Non-pigmented ciliary epithelial cell (primary cell): Measurements from ENCODE around the gene FAM234B.

Source experiments
- DNase-seq: peaks from one replicate; pipeline ENCODE4 v3.0.0-alpha.2; 2010; ENCODE audit warnings: low read depth

The FAM234B gene

DNA sequence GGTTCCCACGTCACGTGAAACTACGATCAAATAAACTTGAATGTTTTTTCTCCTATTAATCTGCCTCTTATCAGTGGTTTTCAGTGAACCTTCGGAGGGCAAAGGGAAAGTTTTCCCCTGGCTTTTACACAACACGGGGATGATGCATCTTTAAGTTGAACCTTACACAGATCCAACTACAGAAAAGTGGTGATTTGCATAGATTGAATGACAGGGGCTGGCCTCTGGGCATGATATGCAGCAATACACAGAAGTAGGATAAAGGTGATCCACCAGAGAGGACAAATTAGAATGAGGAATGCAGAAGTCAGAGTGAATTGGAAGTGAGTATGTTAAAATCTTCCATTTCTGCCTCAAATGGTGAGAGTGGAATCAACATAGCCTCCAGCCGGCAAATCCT is 47.7 kb downstream of the FAM234B start:
- no peak for DNase-seq

DNA sequence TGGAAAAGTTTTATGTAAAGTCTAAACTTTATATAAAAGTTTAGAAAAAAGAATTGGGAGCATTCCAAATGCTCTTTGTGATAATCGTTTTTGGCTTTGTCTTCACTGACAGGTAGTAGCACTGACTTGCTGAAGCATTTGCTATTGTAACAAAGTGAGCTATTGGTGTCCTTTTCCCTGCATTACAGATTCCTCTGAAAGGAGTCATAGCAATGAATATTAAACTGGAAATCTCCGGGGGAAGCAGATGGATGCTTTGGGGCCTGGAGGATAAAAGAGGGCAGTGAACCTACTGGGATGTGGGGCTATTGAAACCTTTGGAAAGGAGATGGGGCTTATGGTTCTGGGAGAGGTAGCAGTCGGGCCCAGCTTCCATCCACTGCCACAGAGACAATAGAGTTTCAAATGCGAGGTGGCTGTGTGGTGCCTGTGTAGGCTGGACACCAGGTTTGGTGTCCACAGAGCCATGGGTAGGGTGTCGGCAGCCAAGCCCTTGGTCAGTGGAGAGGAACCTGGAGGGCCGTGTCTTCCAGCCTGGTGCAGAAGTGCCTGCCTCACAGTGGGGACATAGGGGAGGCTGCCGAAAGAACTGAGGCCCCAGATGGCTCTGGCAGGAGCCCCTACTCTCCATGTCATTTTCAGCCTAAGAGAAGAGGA is 49.1 kb downstream of the FAM234B start:
- no peak for DNase-seq

DNA sequence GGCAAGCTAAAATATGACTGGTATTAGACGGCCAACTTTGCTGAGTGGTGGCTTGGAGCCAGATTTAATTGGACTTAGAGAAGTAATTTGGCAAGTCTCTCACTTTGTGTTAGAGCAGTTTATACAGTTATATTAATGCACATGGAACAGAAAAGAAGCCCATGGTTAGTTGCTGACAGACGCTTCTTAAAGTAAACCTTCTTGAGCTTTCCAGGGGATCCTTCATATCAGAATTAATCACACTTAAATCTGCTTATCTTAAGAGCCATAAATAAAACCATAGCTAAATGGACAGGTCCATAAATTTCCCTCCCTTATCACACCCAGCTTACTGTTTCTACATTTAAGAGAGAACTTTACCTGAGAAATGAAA is 49.7 kb downstream of the FAM234B start:
- no peak for DNase-seq

DNA sequence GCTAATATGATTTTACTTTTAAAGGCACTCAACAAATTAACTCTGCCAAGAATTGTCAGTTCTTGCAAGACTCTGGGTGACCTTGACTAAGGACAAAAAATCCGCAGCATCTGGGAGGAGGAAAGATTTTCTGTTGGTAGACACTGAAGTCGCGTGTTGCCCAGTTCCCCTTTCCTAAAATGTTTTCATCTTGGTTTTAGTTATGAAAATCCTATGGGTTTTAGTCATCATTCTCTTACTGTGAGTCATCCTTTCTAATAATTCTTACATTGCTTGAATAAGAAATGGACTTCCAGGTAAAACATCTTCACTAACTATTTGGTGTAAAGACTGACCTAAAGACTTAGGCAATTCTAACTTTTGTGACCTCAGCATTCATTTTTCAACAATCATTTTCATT is 50.2 kb downstream of the FAM234B start:
- no peak for DNase-seq

DNA sequence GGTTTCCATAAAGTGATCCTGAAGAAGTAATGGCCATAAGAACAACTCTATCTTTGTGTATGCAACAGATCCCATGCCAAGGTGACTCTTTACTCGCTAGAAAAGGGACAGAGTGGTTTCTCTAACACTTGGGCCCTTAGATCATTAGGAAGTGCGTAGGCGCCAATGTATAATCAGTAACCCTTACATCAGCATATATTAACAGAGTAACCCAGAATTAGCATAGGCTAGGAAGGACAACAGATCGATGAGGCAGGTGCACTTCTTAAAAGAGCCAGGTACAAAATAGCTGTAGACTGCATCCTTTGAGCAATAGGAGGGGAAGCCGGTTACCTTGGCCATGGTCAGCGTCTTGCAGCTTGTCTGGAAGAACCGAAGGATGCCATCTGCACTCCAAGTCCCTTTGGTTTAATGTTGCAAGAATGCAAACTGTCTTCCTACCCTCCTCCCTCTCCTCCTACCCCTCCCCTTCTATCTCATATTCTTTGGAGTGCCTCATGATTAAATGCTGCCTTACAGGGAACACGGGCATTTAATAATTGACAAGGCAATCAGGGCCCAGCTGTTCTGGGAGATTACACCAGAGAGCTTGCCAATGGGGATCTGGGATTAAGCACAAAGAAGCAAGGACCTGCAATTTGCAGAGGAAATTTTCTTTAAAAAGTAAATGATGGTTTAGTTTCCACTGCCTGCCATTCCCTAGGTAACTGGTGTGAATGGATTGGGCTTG is 51.2 kb downstream of the FAM234B start:
- no peak for DNase-seq

DNA sequence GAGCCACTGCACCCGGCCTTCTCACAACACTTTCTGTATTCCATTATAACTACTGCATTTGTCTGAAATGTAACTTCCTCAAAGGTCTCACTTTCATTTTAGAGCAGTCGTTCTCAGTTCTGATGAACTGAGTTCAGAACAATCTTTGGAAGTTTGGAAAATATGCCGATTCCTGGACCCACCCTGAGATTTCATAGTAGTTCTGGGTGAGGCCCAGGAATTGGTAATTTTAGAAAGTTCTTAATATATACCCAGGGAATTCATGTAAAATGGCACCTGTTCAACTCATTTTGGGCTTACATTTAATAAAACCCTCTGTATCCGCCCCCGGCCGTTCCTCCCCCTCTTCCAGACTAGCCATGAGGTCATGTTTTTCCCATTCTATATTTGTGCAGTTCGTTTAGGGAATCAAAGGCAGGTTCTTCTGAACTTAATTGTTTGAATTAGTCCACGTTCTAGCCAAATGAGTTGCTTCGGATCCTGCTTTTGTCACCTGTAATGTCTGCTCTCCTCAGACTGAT is 53.4 kb downstream of the FAM234B start:
- no peak for DNase-seq

DNA sequence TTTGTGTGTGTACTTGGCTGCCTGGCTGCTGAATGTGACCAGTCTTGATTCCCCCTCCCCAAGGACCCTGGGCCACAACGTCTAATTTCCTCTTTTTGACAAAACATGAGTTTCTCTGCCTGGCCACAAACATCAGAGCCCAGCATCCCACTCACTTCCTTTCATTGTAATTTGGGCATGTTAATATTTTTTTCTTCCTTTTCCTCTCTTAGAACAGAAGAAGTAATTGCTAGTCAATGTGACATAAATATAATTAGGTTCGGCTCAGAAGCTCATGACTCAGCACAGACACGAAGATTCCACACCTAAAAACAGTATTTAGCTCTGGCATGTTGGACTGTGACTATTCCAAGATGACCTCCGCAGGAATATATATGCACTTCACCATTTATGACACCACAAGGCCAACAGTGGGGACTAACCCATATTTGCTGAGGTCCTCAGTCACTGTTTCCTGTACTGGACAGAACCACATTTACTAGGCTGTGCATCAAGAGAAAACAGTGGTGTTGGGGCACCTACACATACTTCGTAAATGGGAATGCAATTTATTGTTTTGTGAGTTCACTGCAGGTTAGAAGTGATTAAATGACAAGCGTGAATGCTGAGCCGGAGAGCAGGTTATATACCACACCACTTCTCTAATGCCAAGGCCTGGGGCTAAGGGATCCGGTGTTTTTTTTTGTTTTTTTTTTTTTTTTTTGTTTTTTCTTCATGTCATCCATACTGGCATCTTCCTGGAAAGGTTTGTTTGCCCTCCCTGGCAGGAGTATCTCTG is 55.1 kb downstream of the FAM234B start:
- no peak for DNase-seq

DNA sequence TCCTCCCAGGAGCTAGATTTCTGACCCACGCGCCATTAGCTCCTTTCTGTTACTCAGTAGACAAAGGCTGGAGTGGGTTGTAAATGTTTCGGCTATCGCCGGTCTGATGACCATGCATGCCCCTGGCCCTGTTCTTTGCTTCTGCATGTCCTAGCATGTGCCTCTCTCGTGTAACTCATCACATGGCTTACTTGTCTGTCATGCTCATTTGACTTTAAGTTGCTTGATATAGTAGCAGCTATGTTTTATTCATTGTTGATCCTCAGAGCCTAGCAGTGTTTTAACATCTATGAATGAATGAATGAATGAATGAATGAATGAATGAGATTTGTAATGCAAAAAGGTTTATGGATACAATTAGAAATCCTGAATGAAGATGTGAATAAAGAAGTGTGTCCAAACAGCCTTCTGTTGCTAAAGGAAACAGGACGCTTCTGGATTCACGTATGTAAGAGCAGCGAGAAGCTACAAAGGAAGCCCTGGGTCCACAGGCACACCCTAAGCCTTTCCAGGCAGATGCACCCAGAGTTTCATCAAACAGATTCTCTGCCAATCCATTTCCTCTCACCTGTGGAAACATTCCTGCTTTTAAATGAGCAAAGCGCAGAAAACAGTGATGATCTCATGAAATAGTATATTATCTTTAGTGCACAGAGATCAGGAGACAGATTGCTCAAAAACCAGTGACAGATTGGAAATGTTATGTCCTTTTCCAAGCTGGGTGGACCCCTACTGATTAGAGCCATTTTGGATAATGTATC is 55.8 kb downstream of the FAM234B start:
- DNase-seq: no peak

DNA sequence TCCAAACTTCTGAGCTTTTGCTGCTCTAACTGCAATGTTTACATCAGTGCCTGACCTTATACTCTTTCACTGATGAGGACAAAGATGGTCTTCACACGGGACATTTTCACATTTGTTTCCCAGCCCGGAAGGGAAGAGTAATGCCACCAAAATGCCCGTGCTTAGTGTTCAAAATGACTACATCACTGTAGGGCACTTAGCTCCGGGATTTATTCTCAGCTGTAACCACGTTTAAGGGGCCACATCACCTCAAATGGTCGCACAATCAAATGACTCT is 56.4 kb downstream of the FAM234B start:
- DNase-seq: no peak

DNA sequence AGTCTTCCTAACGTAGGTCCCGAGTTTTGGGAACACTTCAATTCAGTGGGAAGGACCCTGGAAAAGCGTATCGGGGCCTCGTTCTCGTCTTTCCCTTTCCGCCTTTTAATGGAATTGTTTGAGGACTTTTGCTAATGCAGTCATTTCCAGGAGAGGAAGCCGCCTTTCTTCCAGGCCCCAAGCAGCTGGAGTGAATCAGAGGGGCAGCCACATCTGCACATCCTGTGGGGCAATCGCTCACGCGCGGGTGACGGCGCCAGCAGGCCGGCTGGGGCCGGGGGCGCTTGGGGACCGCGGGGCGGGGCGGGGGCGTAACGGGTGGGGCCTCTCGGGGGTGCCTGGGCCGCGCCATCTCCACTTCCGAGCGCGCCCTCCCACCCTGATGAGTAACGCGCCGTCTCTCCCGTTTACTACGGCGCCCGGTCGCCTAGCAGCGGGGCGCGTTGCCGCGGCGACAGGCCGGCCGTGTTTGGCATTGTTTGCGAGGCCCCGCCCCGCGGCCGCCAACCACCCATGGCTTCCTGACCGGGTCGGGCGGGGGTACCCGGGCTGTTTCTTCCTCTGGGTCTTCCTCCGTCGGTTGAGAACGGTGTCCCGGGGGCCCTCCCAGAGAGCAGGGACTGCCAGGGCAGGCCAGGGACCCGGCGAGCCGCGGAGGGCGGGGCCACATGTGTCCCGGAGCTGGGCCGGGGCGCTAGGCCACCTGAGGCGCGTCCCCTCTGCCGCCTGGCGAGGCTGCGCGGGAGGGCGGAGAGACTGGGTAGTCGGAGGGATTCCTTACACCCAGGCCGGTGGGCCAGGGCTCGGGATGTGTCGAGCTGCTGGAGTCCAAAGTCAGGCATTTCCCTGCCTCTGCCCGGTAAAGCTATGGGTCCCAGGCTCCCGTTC is 56.9 kb downstream of the FAM234B start:
- DNase-seq: no peak

DNA sequence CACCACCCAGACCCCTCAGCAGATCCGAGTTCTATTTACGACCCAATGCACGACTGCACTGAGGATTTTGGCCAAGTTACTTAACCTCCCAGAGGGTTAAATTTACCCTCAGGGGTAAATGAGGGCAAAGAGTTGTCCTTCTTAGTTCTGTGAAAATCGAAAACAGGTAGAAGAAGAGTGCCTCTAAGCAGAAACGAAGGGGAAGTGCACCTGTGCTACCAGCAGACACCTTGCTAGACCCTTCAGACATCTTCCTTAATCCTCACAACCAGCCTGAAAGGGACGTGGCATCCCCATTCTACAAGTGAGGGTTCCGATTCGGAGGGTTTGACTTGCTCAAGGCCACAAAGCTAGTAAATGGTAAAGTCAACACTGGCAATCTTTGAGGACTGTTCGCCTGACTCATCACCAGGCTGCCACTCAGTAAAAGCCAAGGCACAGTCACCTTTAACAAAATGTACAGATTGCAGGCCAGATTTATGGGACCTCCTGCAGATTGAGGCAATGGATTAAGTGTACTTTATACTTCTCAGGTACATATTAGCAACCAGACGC is 57.7 kb downstream of the FAM234B start:
- DNase-seq: no peak

DNA sequence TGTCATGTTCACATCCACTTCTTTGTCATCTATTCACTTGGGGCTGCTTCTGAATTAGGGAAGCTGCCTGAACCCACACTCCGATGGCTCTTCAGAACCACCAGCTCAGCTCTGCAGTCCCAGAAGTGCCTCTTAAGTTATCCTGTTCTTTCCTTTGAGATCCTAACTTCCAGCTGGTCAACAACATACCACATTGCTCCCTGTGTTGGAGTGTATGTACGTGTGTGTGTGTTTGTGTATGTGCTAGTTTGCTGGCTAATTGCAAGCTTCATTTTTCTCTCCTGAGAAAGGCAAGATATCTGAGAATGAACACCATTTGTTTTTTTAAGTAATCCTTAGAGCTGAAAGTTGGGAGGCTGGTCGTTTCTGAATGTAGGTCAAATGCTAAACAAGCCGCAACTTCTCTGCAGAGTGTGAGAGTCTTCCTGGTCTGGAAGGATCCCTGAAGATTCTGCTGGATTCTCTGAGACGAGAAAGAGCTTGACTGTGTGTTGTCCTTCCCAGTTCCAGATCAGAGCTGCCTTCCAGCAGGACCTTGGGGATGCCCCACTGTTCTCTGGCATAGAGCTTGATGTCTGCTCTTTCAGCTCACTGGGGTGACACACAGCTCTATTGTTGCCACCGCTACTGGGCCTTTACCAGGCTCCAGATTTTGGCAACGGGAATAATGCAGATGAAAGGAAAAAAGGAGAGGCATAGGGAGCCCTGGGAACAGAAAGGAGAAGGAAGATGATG is 58.4 kb downstream of the FAM234B start:
- no peak for DNase-seq

DNA sequence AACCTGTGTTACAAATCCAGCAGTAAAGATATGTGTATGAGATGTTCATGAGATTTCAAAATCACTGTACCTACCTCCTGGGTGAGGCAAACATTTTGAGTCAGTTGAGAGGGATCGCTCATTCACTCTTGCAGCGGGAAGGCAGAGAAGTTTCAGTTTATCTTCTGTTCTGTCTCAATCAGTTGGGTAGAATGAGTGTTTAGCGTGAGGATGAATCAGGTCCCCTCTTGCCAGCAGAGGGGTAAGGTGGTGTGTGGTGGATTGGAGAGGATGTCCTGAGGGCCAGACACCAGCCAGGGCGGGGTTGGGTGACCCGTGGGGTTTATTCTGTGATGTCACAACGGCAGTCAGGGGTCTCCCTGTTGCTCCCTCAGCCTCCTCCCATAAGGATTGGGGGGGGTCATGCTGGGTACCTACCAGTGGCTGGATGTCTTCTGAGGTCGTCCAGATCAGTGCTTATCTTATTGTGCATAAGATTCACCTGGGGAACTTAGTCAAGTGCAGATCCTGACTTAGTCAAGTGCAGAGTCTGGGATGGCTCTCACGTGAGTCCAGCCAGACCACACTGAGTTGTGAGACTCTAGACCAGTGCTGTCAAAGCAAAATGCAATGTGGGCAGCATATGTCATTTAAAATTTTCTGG is 59.3 kb downstream of the FAM234B start, which contains the start of gene GSG1:
Gene GSG1 (minus strand): TSS at position 277 of the 643 bp plus-strand sequence. CDS start 155 bp downstream, at position 122.
- no peak for DNase-seq

DNA sequence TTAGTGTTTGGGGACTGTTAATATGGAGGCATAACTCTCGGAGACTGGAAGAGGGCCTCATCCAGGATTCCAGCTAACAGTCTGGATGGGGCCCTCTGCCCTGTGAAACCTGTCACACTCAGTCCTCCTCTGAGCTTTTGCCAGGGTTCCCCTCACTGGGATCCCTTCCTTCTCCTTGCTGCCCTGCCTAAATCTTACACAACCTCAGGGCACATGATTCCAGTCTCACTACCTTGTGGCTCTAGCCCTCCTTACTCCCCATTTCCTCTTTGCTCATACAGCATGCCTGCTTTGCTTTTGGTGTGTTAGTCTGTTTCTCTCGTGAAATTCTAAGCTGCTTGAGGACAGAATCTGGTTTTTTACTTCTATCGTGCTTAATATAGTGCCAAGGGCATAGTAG is 60.2 kb downstream of the FAM234B start:
- DNase-seq: no peak

DNA sequence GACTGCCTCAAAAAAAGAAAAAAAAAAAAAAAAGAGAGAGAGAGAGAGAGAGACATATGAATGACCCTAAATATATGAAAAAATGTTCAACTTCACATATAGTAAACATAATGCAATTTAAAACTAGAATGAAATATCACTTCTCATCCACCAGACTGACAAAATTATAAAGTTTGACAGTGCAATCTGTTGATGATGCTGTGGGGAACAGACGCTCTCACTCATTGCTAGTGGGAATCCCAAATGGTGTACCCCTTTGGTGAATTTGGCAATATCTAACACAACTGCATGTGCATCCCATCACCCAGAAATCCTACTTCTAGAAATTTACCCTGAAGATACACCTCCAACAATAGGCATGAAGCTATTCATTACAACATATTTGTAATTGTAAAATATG is 61.6 kb downstream of the FAM234B start:
- DNase-seq: no peak

DNA sequence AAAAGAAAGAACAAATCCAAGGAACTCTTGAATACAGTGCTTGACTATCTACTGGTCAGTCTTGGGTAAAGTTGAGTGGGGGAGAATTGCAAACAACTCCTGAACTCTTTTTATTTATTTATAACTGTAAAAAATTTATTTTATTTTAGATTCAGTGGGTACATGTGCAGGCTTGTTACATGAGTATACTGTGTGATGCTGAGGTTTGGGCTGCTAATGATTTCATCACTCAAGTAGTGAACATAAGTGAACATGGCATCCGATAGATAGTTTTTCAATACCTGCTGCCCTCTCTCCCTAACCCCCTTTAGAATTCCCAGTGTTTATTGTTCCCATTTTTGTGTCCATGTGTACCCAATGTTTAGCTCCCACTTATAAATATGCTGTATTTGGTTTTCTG is 62.5 kb downstream of the FAM234B start:
- no peak for DNase-seq

DNA sequence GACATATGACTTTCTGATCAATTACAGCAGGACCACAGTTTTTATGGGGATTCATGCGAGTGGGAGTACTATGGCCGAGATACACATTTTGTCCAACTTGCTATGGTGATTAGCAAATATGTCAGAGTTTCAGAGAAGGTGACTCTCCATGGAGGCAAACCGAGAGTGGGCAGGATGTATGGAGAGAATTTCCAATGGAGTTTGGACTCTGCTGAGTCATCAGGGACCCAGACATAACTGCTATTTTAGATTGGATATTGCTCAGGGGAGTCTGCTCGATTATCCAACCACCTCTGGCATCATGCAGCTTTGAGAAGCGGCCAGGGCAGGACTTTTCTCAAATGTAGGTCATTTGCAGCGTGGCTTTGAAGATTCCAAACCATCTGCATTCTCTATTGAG is 68.8 kb downstream of the FAM234B start:
- DNase-seq: no peak

DNA sequence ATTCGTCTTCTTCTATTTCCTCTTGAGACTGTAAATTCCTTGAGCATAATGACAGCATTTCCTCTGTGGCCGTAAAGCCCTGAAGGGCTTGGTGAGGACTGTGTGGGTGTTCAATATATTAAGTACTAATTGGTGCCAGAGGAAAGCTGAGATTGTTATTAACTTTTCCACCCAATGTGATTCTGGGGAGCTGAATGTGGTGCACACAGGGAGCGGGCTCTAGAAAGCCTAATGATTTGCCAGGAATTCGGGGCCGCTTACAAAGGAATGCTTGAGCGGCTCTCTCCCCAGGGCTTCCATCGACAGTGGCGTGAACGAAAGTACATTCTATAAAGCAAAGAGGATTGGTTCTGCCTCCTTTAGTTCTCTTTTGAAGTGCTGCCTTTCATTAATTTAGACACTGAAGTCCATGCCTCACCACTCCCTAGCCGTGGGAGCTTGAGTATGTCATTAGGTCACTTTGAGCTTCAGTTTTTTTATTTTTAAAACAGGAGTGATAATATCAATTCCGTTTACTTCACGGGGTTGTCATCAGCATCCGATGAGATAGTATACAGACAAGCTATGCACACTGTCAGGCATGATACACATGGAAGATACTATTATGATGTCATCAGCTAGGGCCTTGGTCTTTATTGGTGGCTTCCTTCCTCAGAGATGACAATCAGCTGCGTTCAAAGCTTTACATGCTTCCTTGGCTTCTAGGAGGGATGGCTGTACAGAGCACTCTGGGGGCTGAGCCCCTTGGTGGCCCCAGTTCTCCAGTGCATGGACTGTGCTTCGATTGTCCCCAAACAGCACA is 70.3 kb downstream of the FAM234B start:
- no peak for DNase-seq

DNA sequence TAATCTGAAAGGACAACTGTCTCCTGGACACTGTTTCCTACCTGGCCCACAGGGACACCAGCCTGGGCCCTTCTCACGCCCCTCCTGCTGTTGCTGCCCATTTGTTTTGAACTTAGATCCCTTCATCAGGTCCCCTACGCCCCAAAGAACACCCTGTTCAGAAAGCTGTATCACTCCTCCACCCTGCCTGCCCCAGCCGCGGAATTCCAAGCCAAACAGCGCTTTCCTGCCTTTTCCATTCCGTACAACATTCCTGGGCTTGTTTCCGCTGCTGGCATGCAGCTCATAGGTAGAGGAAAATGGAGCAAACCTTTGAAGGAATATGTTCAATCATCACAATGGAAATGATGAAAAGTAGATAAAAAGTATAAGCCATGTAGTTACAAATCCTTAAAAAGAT is 72.1 kb downstream of the FAM234B start:
- DNase-seq: no peak
